ENCODE measurements around the gene GPR39.

GRCh38 chr2:132424526-132425121, 8.0 kb downstream of the GPR39 start:
- no peak for TF ChIP-seq CTCF (IDR thresholded peaks at IDR 0.05 in 4 of 5, conservative IDR thresholded peaks at IDR 0.05 in 1 of 5)
- TF ChIP-seq POLR2A (IDR thresholded peaks at IDR 0.05): no peak

Data from gastrocnemius medialis (tissue), 4 donors.